OCI-LY3 (cell line): ENCODE measurements around the gene CAMTA1.

Source experiments
- EZH2phosphoT487 ChIP-seq: fragments of 200-600 bp; shearing (Covaris generic); IDR thresholded peaks from 2 replicates; pipeline ENCODE4 v1.6.1; 2018; ENCODE audit warnings: antibody characterized with exemption, mixed run types, low read depth
- TF ChIP-seq, protein P1 (sequence below): fragments of 200-600, 300-600 bp; sonication (generic); IDR thresholded peaks from 2 replicates; pipeline ENCODE4 v1.5.1; 2014; ENCODE audit warnings: antibody characterized with exemption, low read length, low read depth

DNA sequence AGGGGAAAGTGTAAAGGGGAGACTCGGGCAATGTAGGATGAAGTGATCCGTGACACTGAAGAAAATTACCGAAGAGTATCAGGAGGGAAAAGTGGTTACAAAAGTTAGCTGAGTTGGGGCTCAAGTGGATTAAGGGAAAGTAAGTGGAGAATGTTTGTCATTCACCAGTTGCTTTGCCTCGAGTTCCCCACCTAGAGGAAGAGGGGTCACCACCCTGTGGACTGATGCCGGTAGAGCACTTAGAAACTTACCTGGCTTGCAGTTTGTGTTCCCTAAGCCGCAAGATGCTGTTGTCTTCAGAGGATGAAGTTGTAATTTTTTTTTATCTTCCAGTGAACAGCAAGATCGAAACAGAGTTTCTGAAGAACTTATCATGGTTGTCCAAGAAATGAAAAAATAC is 999.9 kb downstream of the CAMTA1 start:
- TF ChIP-seq, protein P1, sequence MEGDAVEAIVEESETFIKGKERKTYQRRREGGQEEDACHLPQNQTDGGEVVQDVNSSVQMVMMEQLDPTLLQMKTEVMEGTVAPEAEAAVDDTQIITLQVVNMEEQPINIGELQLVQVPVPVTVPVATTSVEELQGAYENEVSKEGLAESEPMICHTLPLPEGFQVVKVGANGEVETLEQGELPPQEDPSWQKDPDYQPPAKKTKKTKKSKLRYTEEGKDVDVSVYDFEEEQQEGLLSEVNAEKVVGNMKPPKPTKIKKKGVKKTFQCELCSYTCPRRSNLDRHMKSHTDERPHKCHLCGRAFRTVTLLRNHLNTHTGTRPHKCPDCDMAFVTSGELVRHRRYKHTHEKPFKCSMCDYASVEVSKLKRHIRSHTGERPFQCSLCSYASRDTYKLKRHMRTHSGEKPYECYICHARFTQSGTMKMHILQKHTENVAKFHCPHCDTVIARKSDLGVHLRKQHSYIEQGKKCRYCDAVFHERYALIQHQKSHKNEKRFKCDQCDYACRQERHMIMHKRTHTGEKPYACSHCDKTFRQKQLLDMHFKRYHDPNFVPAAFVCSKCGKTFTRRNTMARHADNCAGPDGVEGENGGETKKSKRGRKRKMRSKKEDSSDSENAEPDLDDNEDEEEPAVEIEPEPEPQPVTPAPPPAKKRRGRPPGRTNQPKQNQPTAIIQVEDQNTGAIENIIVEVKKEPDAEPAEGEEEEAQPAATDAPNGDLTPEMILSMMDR, result no peak
- TF ChIP-seq EZH2phosphoT487, result no peak
